Heart left ventricle (tissue), 16 donors: ENCODE measurements around the gene TMEM109. TPM values are rescaled to one million over a fixed set of nuclear protein-coding genes. Genes with fewer than 3 reads are reported as not detected.

Experiments
- ATAC-seq, 4 donors: fragments of 200-7000 bp; cut with Tn5 transposase; one replicate each; pipeline ENCODE4 v1.9.1; 2020 to 2022; ENCODE audit warnings: moderate library complexity in 4 of 4, mild to moderate bottlenecking in 3 of 4, moderate number of reproducible peaks in 1 of 4
- DNase-seq, 5 donors: peaks; one replicate each; pipeline ENCODE4 v3.0.0-alpha.2; 2020
- H3K27ac ChIP-seq, 12 donors: fragments of 200-600 bp; sonication (generic) in 4 of 12; one replicate each; pipeline versions ENCODE4 v1.5.0 to v1.8.0; 2016 to 2022; ENCODE audit warnings: mild to moderate bottlenecking in 2 of 12
- H3K27me3 ChIP-seq, 9 donors: fragments of 200-600 bp; sonication (generic) in 2 of 9; one replicate each; pipeline versions ENCODE4 v1.5.1 to v1.8.0; 2016 to 2022; ENCODE audit warnings: mild to moderate bottlenecking in 3 of 9
- H3K36me3 ChIP-seq, 9 donors: fragments of 200-600 bp; sonication (generic) in 2 of 9; one replicate each; pipeline versions ENCODE4 v1.5.0 to v1.8.0; 2018 to 2022; ENCODE audit warnings: mild to moderate bottlenecking in 2 of 9
- H3K4me1 ChIP-seq, 12 donors: fragments of 200-600 bp; sonication (generic) in 4 of 12; one replicate each; pipeline versions ENCODE4 v1.5.0 to v1.8.0; 2016 to 2022; ENCODE audit warnings: mild to moderate bottlenecking in 3 of 12
- H3K4me3 ChIP-seq, 12 donors: fragments of 200-600 bp; sonication (generic) in 4 of 12; one replicate each; pipeline versions ENCODE4 v1.5.0 to v1.8.0; 2017 to 2022; ENCODE audit warnings: mild to moderate bottlenecking in 9 of 12, moderate library complexity in 4 of 12
- H3K9me3 ChIP-seq, 12 donors: fragments of 200-600 bp; sonication (generic) in 4 of 12; one replicate each; pipeline versions ENCODE4 v1.5.0 to v1.8.0; 2016 to 2022; ENCODE audit warnings: mild to moderate bottlenecking in 1 of 12
- POLR2A ChIP-seq, 2 donors: fragments of 450-650 bp; IDR thresholded peaks; one replicate each; pipeline ENCODE4 v1.6.1; 2017; ENCODE audit warnings: antibody characterized with exemption in 2 of 2, mild to moderate bottlenecking in 2 of 2, moderate library complexity in 2 of 2
- WGBS, 4 donors: extraction: QIAGEN DNeasy Blood & Tissue Kit in 2 of 4; methylation state at CpG; one replicate each; pipeline versions ENCODE4 v1.1.5 to v1.1.7; 2013 to 2018; 5-methylcytosine and 5-hydroxymethylcytosine counted together
- intact Hi-C, 10 donors: fragments of 100-400 bp; cut with DNase I; formaldehyde crosslinking; loops; one replicate each; pipeline versions ENCODE4 v1.11.1 to v1.14.2; 2022
- polyA plus RNA-seq, 2 donors: library from polyadenylated mRNA; stranded (reverse); fragments of 200-250 nt; gene quantifications; one replicate each; pipeline ENCODE4 v1.2.3, GENCODE V29; 2013
- total RNA-seq, 9 donors: library from RNA; depleted of rRNA in 2 of 9; stranded (reverse); fragments of >200 nt in 2 of 9; fragmentation: NEBNext Ultra II Directional in 3 of 9; extraction: Animal tissue kit (Norgen Biotek cat#: 25700) in 3 of 9; gene quantifications; one replicate each; pipeline versions ENCODE4 v1.1.0 to v1.2.4, GENCODE V29; 2016 to 2023
- TF ChIP-seq, protein P1 (sequence below), 12 donors: fragments of 200-600 bp; sonication (generic) in 4 of 12; IDR thresholded peaks; one replicate each; pipeline versions ENCODE4 v1.5.0 to v1.8.0; 2018 to 2022; ENCODE audit warnings: antibody characterized with exemption in 12 of 12, mild to moderate bottlenecking in 5 of 12
- donor health status: ischemic (EF 13 %, LVEDD 7.1; RV severe dilation, severe dysfunction).
- donor health status: healthy with polysubstance abuse.
- donor health status: DM: no; HTN: yes; CAD: no.
- donor health status: DM: no; HTN: no; CAD: no.
- donor health status: ischemic (EF 25% LVEDD 6.9; RV normal size, moderate dysfunction).
- donor health status: ischemic (EF 25% LVEDD 5.7; RV mildly dilated, moderate dysfunction).
- donor health status: healthy.
- donor health status: DM: yes; HTN: yes; CAD: no.
- donor health status: ischemic (EF 35%, LVEDD 5.7; RV mildly dilated, moderate dysfunction).
- donor health status: nonischemic (EF 11% LVEDD 7.7; RV severe dilation, severe dysfunction).
- donor health status: DM: yes; HTN: yes; CAD: no.
- donor health status: PGD.
- donor health status: ischemic (EF 29% LVEDD 5.4; RV normal size, mild dysfunction).
- donor health status: nonischemic (EF 23%, LVEDD 6.1; RV moderate dilation, normal function).

The TMEM109 gene
- total and polyA plus RNA-seq, 11 donors = 71.8 to 131 (median 96.3) TPM

DNA sequence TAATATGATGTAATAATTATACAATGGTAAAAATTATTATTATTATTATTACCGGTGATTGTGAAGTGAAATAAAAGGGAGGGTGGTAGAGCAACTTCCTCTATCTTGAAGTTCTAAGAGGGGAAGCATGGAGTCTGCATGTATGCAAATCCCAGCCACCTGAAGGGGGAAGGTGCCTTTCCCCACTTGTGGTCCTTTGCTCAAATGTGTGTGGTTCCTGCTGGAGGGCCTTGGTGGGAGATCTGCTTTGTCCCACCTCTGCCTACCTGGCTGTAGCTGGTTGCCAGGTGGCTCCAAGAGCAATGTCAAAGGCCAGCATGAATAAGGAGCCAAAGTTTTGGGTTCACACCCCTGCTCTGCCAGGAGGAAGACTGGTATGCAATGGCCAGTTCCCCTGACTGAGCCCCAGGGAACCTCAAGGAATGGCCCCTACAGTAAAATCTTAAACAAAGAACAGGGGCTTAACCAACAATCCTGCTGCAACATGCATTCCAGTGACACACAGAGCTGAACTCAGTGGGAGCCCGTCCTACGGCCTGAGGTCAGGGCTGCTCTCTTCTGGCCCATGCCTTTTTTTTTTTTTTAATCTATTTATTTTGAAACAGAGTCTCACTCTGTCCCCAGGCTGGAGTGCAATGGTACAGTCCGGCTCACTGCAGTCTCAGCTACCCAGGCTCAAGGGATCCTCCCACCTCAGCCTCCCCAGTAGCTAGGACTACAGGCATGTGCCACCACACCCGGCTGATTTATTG, 18.8 kb downstream of the TMEM109 start:
- TF ChIP-seq, protein P1, sequence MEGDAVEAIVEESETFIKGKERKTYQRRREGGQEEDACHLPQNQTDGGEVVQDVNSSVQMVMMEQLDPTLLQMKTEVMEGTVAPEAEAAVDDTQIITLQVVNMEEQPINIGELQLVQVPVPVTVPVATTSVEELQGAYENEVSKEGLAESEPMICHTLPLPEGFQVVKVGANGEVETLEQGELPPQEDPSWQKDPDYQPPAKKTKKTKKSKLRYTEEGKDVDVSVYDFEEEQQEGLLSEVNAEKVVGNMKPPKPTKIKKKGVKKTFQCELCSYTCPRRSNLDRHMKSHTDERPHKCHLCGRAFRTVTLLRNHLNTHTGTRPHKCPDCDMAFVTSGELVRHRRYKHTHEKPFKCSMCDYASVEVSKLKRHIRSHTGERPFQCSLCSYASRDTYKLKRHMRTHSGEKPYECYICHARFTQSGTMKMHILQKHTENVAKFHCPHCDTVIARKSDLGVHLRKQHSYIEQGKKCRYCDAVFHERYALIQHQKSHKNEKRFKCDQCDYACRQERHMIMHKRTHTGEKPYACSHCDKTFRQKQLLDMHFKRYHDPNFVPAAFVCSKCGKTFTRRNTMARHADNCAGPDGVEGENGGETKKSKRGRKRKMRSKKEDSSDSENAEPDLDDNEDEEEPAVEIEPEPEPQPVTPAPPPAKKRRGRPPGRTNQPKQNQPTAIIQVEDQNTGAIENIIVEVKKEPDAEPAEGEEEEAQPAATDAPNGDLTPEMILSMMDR (IDR thresholded peaks at IDR 0.05) = no peak
- no peak for TF ChIP-seq POLR2A (IDR thresholded peaks at IDR 0.05)
- Histone ChIP-seq H3K27ac (no peak overlapping the region), H3K9me3 (no peaks in the 10 kb centered on the region), H3K36me3 (peaks cover 0 to 9% (median 0%) of the 10 kb centered on the region in 9 donors), H3K27me3 (no peaks in the 10 kb centered on the region), H3K4me3 (no peak overlapping the region), H3K4me1 (peaks cover 0 to 18% (median 10%) of the 10 kb centered on the region in 12 donors)
- ATAC-seq = no peak
- no peak for DNase-seq
- intact Hi-C loops = no loop called here
- 86 to 90% (median 89%) methylated on average over 5 of the region's 5 CpGs for WGBS, 4 donors

DNA sequence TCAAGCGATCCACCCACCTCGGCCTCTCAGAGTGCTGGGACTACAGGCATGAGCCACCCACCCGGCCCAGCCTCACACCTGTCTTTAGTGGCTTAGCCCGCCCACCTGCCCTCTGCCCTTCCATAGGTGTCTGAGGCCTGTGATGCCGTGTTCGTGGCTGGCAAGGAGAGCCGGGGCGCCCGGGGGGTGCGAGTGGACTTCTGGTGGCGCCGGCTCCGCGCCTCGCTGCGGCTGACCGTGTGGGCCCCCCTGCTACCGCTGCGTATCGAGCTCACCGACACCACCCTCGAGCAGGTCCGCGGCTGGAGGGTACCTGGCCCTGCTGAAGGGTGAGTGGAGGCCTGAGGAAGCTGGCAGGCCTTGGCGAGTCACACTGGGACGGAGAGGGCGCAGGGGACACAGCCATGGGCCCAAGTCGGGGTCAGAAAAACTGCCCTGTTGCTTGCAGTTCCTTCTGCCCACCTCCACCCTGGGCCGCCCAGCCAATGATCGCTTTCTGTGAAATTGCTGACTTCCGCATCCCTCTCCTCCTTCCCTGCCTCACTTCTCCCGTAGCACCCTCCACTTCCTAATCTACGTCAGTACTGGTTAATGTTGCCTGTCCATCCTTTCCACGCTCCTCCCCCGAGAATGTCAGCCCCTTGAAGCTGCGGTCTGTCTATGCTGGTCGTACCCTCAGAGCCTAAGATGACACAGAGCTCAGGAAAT, 19.6 kb downstream of the TMEM109 start:
- DNase-seq (no peak), ATAC-seq (no peak)
- 92 to 96% (median 95%) methylated on average over 21 to 37 of the region's 37 CpGs for WGBS, 4 donors
- no peaks in the 10 kb centered on the region for H3K27me3 ChIP-seq
- H3K36me3 ChIP-seq = peaks cover 0 to 17% (median 0%) of the 10 kb centered on the region in 9 donors
- peaks cover 0 to 21% (median 11%) of the 10 kb centered on the region in 12 donors for H3K4me1 ChIP-seq
- H3K9me3 ChIP-seq = no peaks in the 10 kb centered on the region
- H3K4me3 ChIP-seq = no peak overlapping the region
- TF ChIP-seq, protein P1 (IDR thresholded peaks at IDR 0.05) = no peak
- no peak for TF ChIP-seq POLR2A (IDR thresholded peaks at IDR 0.05)
- intact Hi-C loops = no loop called here
- H3K27ac ChIP-seq = no peak overlapping the region

DNA sequence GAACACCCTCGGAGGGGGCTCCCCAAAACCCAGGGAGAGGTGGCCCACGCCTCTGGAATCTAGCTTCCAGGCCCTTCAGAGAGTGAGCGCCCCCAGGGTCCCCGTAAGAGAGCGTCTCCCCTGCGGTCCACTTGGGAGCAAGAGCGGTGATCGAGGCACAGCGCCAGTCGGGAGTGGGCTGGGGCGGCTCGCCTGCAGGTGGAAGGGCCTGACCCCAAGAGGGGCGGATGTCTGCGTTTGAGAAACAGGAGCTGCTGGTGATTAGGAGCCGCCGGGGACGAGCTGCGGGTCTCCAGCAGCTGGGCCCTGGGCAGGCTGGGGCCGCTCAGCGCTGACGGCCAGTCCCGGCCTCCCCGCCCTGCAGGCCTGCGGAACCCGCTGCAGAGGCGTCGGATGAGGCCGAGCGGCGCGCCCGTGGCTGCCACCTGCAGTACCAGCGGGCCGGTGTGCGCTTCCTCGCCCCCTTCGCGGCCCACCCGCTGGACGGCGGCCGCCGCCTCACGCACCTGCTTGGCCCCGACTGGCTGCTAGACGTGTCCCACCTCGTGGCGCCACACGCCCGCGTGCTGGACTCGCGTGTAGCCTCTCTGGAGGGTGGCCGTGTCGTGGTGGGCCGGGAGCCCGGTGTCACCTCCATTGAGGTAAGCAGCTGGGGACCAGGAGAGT, 20.3 kb downstream of the TMEM109 start:
- DNase-seq (no peak), ATAC-seq (no peak)
- H3K4me1 ChIP-seq = peaks cover 0 to 21% (median 11%) of the 10 kb centered on the region in 12 donors
- H3K36me3 ChIP-seq = peaks cover 0 to 24% (median 7%) of the 10 kb centered on the region in 9 donors
- no peaks in the 10 kb centered on the region for H3K27me3 ChIP-seq
- TF ChIP-seq, protein P1 (IDR thresholded peaks at IDR 0.05) = no peak
- no peak for TF ChIP-seq POLR2A (IDR thresholded peaks at IDR 0.05)
- H3K27ac ChIP-seq = no peak overlapping the region
- 94 to 95% (median 94%) methylated on average over 41 to 57 of the region's 57 CpGs for WGBS, 4 donors
- intact Hi-C loops = no loop called here
- no peak overlapping the region for H3K4me3 ChIP-seq
- H3K9me3 ChIP-seq = no peaks in the 10 kb centered on the region
